ENCODE results near the gene B3GALNT2.

Gene B3GALNT2

DNA sequence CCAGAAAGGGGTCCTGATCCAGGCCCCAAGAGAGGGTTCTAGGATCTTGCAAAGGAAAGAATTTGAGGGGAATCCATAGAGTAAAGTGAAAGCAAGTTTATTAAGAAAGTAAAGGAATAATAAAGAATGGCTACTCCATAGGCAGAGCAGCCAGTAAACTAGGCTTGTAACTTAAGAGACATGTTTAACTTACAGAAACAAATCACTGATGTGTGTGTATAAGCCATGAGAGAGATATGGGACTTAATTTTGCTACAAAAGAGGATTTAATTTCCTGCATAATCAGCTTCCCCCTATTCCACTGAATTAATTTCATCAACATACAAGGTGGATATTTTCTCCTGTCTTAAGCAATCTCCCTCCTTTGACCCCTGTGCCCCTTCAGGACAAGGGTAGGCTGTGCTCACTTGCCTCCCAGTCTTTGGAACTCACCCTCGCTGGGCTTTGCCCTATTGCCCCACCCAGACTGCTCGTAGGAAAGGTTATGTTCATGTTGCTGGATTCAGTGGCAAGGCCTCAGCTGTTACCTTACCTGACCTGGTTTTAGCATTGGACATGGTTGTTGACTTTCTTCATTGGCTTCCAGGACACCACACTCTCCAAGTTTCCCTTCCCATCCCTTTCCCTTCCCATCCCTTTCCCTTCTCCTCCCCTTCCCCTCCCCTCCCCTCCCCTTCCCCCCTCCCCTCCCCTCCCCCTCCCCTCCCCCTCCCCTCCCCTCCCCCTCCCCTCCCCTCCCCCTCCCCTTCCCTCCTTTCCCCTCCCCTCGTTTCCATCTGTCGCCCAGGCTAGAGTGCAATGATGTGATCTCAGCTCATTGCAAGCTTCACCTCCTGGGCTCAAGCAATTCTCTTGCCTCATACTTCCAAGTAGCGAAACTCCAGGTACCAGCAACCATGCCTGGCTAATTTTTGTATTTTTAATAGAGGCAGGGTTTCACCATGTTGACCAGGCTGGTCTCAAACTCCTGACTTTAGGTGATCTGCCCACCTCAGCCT lies 92.5 kb downstream of the B3GALNT2 start:
- no peak overlapping the region for H3K4me3 ChIP-seq (ENCODE audit: low read depth, low read length)

GRCh38 chr1:235410467-235410866 lies 93.8 kb downstream of the B3GALNT2 start:
- no peak overlapping the region for H3K4me3 ChIP-seq (ENCODE audit: low read depth, low read length)

DNA sequence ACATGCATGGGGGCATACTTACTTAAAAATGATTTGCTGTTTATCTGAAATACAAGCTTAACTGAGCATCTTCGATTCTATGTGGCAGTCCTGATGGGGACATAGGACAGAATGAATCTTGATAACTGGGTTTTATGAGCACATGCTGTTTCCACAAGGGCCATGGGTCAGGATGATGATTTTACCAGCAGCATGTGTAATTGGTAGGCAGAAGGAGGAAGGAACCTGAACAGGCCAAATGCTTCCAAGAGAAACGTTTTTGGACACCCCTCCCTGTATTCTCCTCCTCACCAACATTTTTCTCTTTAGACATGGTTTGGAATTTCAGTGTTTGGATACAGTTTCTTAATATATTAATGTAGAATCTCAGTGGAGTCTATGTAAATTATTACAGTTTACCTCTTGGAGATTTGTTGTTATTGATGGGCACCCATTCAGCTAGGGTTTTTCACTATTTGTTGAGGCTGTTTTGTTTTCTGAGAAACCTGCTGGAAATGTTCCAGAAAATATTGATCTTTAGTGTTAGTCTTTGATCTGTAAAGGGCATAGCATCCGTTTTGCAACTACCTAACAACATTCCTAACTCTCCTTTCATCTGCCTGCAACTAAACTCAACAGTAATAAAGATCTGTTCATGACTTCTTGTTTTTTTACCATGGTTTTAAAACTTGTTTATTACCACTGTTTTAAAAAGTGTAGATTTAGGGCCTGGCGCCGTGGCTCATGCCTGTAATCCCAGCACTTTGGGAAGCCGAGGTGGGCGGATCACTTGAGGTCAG lies 95.0 kb downstream of the B3GALNT2 start:
- no peak overlapping the region for H3K4me3 ChIP-seq (ENCODE audit: low read depth, low read length)

DNA sequence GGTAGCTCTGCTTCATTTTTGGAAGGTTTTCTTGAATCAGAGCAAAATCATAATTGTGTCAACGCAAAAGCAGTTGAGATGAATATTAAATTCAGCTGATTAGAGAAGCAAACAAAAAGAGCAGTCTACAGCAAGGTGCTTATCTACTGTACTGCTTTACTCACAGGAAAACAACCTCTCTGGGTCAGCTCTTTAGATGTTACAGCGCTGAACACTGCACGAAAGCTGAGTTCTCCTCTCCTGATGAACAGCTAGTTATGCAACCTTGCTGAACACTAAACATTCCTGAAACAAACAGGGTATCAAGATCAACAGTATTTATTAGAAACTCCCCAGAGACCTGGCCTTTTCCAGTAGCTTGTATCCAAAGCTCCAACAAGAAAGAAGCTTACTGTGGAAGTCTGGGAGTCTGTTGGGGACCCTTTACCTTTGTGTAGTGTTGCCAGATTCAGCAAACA lies 95.7 kb downstream of the B3GALNT2 start:
- no peak overlapping the region for H3K4me3 ChIP-seq (ENCODE audit: low read depth, low read length)

GRCh38 chr1:235407419-235407818 lies 96.8 kb downstream of the B3GALNT2 start:
- no peak overlapping the region for H3K4me3 ChIP-seq (ENCODE audit: low read depth, low read length)

DNA sequence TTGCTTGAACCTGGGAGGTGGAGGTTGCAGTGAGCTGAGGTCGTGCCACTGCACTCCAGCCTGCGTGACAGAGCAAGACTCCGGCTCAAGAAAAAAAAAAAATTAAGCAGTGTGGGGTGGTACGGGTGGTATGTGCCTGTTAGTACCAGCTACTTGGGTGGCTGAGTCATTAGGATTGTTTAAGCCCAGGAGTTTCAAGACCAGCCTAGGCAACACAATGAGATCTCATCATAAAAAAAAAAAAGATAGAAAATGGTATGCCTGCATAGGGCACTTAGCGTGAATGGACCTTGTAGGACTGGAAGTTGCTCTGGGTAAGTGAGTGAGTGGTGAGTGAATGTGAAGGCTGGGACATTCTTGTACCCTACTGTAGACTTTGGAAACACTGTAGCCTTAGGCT lies 100.1 kb downstream of the B3GALNT2 start:
- H3K4me3 ChIP-seq (ENCODE audit: low read depth, low read length), result no peak overlapping the region

DNA sequence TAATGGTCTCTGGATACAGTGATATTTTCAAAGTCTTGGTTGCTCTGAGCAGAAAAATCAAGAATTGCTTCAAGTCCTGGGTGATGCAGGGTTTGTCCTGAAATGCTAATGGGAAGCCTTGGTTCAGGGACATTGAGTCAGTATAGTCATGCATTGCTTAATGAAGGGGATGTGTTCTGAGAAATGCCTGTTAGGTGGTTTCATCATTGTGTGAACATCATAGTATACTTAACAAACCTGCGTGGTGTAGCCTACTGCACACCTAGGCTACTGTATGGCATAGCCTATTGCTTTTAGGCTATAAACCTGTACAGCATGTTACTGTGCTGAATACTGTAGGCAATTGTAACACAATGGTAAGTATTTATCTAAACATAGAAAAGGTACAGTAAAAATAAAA lies 100.7 kb downstream of the B3GALNT2 start:
- no peak overlapping the region for H3K4me3 ChIP-seq (ENCODE audit: low read depth, low read length)

GRCh38 chr1:235402457-235403200 lies 101.6 kb downstream of the B3GALNT2 start:
- H3K4me3 ChIP-seq (ENCODE audit: low read depth, low read length), result no peak overlapping the region

DNA sequence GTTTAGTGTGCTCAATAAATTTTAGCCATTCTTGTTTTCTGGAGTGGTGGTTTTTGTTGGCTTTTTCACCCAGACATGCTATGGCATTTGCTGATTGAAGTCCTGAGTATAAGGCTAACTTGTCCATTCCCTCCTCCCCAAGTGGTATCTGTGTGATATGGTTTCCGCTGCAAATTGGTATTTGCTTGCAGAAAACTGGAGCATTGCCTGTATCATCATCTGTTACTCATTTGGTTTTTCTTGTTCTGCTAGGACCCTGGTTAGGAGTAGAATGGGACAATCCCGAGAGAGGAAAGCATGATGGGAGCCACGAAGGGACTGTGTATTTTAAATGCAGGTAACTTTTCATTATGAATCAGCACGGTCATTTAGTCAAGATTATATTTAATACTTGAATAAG lies 103.0 kb downstream of the B3GALNT2 start:
- no peak overlapping the region for H3K4me3 ChIP-seq (ENCODE audit: low read depth, low read length)
